Stimulated activated CD8-positive, alpha-beta memory T cell treated with anti-CD3 and anti-CD28 coated beads, Interleukin-15, amount 100 ng/mL, for 1 hour (primary cell): ENCODE results near the gene TF.
"Not testable (repeated sequence)": the region's sequence is repeated elsewhere in the genome, so short reads cannot be mapped to it uniquely, and the experiment has no call there.

Experiments
- DNase-seq: peaks from one replicate; pipeline ENCODE4 v3.0.0-alpha.2; 2020; ENCODE audit warnings: low read depth

Gene TF

DNA sequence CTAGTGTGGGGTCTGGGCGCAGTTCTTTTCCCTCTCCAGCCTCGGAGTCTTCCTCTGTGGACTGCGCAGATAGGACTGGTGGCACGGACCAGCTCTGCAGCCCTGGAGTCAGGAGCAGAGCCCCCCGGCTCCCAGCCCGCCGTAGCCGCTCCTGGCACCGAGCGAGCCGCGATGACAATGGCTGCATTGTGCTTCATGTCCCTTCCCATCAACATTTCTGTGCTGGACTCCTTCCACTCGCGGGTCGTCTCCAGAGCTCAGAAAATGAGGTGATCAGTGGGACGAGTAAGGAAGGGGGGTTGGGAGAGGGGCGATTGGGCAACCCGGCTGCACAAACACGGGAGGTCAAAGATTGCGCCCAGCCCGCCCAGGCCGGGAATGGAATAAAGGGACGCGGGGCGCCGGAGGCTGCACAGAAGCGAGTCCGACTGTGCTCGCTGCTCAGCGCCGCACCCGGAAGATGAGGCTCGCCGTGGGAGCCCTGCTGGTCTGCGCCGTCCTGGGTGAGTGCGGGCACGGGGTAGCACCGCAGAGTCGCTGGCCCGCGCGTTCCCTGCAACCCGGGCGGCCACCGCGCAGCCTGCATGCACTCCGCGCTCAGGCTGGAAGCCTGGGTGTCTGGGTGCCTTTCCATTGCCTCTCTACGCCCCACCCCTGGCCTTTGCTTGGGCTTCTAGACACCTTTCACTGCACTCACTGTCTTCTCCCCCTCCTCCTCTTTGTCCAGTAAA lies at the start of gene TF:
TSS of gene TF (plus strand) at position 413 of the 731 bp plus-strand sequence. CDS start at position 461, 48 bp downstream.
- DNase-seq, result no peak

DNA sequence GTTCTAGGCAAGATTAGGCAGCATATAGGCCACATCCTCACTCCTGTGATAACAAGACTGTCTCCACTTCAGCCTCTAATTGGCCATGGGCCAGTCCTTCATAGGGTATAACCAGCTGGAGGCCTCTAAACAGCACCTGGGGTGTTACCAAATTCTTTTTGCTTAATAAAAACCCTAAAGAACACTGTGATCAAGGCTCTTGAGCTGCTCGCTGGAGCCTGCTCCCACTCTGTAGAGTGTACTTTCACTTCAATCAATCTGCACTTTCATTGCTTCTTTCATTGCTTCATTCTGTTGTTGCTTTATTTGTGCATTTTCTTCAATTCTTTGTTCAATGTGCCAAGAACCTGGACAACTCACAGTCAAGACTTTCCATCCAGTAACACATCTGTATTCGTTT lies 48.2 kb upstream of the TF start:
- DNase-seq, result no peak

DNA sequence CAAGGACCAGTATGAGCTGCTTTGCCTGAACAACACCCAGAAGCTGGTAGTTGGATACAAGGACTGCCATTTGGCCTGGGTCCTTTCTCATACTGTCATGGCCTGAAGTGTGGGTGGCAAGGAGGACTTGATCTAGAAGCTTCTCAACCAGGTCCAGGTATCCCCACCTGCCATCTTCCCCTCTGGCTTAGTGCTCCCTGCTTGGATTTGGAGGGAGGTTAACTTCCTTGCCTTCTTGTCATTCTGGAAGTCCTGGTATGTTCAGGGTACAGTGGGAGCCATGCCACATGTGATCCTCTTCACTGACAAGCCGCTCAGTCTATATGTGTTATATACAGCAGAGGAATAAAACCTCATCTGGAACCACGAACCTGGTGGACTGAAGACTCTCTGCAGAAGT lies 46.7 kb upstream of the TF start:
- DNase-seq, result no peak

DNA sequence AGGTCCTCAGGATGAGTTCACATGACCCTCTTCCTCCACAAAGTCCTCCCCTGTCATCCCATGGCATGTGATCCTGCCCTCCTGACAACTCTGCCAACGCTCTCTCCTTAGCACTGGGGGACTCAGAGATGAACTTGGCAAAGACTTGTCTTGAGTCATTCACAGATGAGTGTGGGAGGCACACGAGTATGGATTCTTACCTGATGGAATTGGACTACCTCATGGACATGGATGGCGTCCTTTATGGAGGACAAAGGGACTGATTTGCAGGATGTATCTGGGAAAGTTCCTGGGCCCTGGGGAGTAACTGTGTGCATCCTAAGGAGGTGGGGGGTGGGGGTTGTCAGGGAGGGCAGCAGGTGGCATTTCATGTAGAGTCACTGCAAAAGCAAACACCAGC lies 46.3 kb upstream of the TF start:
- DNase-seq, result no peak

DNA sequence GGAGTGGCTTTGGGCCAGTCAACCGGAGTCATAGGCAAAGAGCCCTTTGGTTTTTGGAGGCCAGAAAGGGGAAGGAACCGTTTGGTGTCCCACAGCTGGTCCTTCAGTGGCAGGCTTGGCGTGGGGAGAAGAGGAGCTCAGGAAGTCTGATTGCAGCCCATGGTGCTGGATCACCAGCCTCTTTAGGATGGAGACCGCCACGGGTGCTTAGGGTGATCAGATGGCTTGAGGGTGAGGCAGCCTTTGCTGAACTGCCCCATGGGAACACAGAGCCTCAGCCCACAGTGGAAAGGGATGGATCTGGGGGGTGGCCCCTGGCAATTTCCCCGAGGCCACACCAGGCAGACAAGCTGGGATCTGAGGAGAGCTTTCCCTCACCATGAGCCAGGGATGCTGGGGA lies 45.8 kb upstream of the TF start:
- DNase-seq, result no peak

DNA sequence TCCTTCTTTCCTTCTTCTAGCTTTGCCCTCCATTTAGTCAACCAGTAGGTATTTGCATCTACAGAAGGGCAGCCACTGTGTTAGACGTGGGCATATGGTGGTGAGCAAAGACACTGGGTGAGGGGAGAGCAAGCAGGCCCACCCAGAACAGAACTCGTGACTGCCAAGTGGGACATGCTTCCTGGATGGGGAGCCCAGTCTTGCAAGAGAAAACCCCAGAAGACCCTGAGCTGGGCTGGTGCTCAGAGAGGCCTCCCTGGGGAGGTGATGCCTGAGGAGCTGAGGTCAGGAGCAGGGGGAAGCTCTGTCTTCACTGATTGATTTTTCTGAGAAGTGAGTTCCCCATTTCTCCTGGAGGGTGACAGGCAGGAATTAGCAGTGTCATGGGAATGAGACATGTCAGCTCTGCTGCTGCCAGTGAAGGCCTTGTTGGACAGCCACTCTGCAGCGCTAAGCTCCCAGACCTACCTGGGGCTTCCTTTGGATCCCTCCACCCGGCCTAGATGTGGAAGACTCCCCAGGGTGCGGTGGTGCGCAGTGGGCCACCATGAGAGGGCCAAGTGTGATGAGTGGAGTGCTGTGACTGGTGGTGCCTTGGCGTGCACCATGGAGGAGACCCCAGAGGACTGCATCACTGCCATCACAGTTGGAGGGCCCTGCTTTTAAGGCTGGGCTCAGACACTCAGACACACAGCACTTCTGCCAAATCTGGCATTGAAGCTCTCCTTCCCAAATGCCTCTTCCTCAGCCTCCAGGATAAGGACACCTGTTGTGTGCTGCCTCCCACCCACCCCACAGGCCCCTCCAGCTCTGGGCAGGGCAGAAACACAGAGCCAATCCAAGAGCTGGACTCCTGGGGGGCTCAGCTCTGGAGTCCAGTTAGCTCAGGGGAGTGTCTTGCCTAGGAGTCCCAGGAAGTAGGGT lies 44.5 kb upstream of the TF start:
- no peak for DNase-seq

DNA sequence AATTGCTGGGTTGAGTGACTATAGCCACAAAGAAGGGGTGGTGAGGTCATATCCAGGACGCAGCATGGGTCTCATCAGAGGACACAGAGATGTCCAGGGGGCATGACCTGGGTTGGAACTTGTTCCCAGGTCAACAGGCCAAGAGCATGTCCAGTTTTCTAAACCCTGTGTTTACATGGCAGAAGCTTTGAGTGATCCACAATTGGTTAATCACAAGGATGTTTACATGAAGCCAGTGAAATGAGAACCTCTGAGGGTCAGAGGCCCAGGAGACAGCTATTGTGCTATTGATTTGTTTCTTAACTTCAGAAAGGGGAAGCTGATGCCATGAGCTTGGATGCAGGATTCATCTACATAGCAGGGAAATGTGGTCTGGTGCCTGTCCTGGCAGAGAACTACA lies 42.3 kb upstream of the TF start:
- no peak for DNase-seq

DNA sequence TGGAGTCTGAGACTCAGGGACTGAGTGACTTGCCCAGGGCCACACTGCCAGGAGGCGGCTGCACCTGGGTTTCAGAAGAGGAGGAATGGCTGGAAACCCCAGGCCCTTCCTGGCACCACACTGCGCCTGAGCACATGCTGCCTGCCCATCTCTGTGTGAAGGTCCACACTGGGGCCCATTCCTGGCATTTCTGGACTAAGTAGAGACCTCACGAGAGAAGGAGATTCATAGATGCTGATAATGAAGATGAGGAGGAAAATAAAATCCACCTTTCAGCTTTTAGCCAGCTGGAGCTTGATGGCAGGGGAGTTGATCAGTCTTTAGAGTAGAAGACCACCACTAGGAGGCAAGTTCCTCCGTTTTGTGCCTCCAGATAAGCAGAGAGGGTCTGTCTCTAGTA lies 40.2 kb upstream of the TF start:
- no peak for DNase-seq

DNA sequence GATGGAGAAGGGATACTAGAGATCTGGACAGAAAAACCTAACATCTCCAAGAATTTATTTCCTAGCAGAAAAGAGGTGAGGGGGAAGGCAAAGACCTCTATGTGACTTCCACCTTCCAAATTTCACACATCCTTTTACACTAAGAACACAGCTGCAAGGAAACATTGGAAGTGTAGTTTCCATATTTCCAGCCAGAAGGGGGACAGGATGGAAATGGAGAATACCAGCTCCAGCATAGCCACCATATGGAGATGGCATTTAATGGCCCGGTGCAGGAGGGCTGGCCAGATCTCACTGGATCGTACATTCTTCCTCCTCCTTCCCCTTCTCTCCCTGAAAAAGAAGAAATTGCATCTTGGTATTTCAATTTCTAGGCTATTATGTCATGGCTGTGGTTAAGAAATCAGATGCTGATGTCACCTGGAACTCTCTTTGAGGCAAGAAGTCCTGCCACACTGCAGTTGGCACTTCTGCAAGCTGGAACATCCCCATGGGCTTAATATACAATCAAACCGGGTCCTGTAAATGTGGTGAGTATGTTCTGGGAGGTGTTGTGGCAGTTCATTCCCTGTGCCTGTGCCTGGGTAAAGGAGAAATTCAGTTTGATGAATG lies 36.9 kb upstream of the TF start:
- no peak for DNase-seq

DNA sequence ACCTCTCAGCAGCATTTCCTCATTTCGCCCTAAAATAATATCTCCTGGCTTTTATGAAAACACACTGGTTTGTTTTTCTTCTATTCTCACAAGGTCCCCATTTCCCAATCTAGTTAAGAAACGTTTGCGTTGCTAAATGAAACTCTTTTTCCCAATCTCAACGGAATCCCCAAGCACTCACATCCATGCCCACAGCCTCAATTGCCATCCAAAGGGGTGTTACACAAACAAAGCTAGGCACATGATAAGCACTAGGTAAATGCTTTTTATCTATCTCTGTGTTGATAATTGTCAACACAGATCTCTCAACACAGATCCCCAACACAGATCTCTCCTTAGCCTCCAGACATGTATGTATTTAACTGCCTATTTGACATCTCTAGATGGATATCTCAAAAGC lies 35.2 kb upstream of the TF start:
- no peak for DNase-seq

DNA sequence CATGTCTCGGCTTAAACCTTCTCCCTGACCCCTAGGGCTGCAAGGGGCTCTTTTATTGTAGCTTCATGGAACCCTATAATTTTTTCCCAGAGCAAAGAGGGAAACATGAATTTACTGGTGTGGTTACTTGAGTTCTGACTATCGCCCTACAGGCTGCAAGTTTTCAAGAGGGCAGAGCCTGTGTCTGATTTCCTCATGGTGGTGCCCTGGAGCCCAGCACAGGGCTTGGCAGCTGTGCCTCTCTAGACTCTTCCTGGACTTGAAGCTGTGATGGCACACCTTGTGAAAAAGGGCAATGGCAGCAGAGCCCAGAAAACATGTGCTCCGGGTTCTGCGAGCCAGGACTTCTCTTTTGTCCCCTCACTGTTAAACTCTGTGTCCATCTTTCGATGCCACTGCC lies 34.2 kb upstream of the TF start:
- DNase-seq, result no peak

DNA sequence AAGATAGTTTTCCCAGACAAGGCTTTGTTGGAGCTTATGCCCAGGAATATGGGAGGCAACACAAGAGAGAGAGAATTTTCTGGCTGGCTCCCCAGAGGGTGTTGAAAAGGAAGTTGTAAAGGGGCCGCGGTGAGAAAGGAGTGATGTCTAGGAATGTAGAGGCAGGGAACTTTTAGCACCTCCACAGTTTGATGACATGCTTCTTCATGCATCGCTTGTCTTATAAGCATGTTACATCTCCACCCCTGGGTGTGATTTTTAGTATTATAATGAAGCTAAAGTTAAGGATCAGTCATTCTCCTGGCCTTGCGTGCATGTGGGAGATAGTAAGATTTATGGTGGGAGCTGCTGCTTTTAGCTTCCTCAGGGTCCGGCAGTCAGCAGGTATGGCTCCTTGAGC lies 32.8 kb upstream of the TF start:
- DNase-seq, result no peak

DNA sequence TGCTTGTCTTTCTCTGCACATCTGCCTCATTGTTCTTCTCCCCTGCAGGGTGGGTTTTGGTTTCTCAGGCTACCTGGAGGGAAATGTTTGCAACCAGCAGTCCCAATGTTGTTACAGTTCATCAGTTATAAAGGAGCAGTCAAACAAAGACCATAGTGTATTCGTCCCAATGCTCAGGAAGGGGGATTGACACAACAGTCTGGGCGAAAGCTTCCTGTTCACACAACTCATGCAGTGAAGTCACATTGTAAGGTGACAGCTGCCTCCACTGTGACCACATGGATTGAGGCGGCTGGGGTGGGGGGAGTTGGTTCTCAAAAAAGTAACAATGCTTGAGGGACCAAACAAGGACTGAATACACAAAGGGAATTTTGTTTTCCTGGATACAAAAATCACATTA lies 28.8 kb upstream of the TF start:
- no peak for DNase-seq

DNA sequence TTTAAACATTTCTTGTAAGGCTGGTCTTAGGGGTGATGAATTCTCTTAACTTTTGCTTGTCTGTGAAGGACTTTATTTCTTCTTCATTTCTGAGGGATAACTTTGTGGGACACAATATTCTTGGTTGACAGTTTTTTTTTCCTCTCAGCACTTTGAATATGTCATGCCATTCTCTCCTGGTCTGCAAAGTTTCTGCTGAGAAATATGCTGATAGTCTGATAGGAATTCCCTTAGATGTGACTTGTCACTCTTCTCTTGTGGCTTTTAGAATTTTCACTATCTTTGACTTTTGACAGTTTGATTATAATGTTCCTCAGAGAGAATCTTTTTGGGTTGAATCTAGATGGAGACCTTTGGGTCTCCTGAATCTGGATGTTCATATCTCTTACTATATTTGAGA lies 23.3 kb upstream of the TF start:
- DNase-seq, result no peak

DNA sequence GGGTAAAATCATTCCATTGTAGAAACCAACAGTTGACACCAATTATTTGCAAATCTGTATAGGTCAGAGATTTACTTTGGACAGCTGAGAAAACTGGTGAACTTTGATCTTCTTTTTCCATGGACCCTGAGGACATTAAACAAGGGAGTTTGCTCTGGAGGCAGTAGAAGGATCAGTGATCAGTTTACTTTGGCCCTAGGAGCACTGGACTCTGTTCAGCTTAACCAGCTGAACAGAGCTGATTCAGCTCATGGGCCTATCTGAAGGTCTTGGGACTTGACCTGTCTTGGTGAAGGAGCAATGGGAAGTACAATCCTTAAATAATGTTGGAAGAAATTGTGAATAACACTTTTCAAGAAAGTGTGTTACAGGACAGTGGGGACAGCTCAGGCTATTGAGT lies 15.2 kb upstream of the TF start:
- DNase-seq, result no peak

DNA sequence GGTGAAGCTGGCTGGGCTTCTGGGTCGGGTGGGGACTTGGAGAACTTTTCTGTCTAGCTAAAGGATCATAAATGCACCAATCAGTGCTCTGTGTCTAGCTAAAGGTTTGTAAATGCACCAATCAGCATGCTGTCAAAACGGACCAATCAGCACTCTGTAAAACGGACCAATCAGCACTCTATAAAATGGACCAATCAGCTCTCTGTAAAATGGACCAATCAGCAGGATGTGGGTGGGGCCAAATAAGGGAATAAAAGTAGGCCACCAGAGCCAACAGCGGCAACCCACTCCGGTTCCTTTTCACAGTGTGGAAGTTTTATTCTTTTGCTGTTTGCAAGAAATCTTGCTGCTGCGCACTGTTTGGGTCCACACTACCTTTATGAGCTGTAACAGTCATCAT lies 14.0 kb upstream of the TF start:
- not testable (repeated sequence) for DNase-seq

DNA sequence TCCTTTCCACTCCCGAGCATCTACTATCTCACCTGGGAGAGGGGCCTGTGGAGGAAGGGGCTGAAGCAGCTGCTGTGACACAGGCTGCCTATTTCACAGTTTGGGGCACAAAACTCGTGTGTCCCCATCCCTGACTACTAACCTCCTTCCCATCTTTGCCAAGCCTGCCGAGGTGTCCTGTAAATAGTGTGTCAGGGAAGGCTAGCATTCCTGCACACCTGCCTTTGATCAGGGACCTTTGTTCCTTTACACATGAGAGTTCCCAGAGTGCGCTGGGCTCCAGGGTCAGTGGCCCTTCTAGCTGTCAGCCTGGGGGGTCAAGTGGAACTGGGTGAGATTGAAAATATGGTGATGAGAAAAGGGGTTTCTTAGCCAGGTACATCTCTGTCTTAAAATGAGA lies 13.0 kb upstream of the TF start:
- no peak for DNase-seq

DNA sequence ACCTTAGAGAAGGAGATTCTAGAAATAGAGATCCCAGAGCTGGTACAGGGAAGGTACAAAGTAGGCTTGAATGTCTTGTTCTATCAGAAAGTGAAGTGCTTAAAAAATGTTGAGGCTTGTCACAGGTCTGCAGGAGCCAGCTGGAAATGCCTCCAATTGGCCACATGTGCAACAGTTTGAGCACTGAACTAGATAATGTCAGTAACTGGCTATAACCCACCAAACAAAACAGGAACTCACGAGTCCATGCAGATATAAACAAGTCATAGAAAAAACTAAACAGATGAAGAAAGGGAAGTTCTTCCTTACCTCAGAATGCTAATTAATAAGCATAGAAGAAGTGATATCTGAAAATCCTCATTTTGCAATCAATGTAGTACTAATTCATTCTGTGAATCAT lies 11.9 kb upstream of the TF start:
- no peak for DNase-seq

DNA sequence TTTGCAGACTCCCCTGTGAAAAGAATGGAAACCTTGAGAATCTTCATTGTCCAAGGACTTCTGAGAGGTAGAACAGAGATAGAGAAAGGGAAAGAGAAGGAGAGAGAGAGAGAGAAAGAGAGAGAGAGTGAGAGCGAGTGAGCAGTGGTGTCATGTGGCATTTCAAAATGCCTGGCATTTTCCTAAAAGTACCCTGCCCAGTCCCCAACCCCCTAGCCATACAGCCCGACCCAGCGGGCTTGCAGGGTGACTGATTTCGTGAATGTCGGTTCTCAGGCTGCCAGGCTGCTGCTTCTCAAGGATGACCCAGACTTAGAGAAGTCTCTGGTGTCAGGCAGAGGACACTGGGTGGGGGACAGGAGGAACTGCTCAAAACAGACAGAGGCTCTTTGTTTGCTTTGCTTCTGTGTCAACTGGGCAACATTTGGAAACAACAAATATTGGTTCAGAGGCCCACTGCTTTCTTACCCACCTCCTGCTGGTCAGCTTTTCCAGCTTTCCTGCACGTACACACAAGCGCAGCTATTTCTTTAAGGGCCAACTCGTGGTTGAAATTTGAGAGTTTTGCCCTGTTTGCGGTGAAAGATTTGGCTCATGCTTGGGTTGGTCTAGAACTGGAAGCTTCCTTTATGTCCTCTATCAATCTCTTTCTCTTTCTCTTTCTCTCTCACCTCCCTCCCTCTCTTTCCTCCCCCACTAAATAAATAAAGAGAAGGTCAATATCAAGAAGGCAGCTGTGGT lies 3.7 kb upstream of the TF start:
- DNase-seq, result no peak

DNA sequence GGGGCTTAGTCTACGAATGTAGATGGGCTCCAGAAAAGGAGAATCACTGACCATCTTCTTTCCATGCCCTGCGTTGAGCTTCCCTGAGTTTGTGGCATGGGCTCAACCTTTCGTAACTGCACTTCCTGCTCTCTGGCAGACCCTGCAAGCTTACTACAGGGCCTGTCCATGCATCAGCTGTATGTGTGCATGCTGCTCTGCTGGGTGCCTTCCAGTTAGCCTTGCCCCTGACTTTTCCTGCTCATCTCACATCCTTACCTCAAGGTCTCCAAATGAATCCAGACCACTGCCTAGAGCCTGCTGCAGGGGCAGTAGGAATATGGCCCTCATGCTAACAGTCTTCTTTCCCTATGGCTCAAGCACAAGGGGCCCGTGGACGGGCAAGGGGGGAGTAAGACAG lies 2.0 kb upstream of the TF start:
- no peak for DNase-seq

DNA sequence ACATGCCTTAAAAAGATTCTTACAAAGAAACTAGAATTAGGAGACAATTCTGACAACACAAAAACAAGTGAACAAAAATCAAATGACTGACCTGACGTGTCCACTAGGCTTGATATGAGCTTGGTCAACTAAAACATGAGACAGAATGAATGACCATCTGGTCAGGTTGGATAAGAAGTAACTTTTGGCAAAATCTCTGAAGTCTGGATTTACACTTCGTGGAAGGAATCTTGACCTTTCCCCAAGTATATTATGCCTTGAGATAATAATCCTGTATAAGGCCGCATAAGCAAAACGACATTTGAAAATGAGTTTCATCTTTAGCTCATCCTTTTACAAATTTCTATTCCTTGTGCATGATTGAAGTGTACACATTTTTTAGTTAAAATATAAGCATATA lies 1.1 kb upstream of the TF start:
- no peak for DNase-seq

DNA sequence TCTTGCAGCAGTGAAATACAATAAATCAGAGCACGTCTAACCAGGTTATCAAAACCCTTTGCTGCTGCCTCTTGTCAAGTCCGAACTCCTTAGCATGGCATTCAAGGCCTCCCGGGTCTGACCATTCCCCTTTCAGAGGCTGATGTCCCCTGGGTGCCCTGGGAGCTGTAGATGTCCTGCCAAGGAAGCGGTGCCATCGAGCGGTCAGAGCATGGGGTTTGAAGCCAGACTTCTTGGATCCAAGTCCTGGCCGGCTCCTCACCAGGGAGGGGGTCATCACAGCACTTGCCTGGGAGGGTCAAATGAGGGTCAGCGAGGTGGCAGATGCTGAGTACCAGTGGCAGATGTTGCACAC lies 496 bp downstream of the TF start:
- DNase-seq, result no peak

DNA sequence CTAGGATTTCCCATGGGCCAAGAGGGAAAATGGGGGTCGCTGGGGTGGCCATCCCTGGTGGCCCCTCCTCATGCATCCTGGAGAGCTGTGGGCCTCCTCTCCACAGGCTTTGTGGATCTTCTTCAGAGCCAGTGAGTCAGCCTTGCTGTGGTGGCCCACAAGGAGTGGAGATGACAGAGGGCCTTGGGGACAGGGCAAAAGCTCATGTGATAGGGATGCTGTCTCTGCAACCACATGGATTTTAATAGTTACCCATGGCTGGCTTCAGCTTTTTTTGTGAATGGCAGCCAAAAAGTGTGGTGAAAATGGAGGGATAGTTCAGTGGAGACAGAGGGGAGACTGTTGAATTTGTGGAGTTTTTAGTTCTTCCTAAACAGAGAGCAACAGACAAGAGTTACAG lies 1.2 kb downstream of the TF start:
- no peak for DNase-seq
